B cell (primary cell): ENCODE data around the gene TMEM150A. TPM values are rescaled to one million over a fixed set of nuclear protein-coding genes. Genes with fewer than 3 reads are reported as not detected.

ENCODE experiments used
- ATAC-seq: fragments of 200-7000 bp; cut with Tn5 transposase; one replicate; pipeline ENCODE4 v1.10.0; 2021; ENCODE audit warnings: low read depth, mild to moderate bottlenecking, moderate number of reproducible peaks, moderate library complexity
- CTCF ChIA-PET: fragments of 350-600 bp; sonication (Branson Sonifier 250); formaldehyde crosslinking; loops from one replicate; lab custom pipeline; 2021; ENCODE audit warnings: antibody characterized with exemption, inconsistent platforms; lab: Charles Lee
- POLR2A ChIA-PET: fragments of 350-600 bp; sonication (Branson Sonifier 250); formaldehyde crosslinking; loops from one replicate; lab custom pipeline; 2021; ENCODE audit warnings: antibody characterized with exemption; lab: Charles Lee
- DNase-seq: peaks from one replicate; pipeline ENCODE4 v3.0.0; 2013
- H2AFZ ChIP-seq: 2 replicates; pipeline ENCODE4 v1.6.1; 2012; ENCODE audit warnings: mild to moderate bottlenecking, low read depth, low read length; ENCODE audit not compliant: insufficient read depth, poor library complexity, severe bottlenecking
- H3K27ac ChIP-seq, 2 donors: 1 replicate in 1 of 2; 2 replicates in 1 of 2; pipeline ENCODE4 v1.5.1; 2012 to 2013; ENCODE audit warnings: low read length in 2 of 2, mild to moderate bottlenecking in 2 of 2, moderate library complexity in 1 of 2
- H3K27me3 ChIP-seq, 4 experiments: fragments of 200-600 bp in 1 of 4; sonication (generic) in 1 of 4; replicated peaks in 1 of 4; 1 replicate in 2 of 4; 2 replicates in 2 of 4; pipeline versions ENCODE4 v1.6.1 to v1.7.0; 2013 to 2016; ENCODE audit warnings: low read length in 3 of 4, mild to moderate bottlenecking in 2 of 4, mixed read lengths in 1 of 4, moderate library complexity in 1 of 4; ENCODE audit not compliant: insufficient read depth in 4 of 4, control insufficient read depth in 3 of 4; ENCODE audit errors: control extremely low read depth in 1 of 4
- H3K36me3 ChIP-seq, 2 experiments: replicated peaks in 1 of 2; 1 replicate in 1 of 2; 2 replicates in 1 of 2; pipeline versions ENCODE4 v1.6.1 to v1.7.1; 2013; ENCODE audit warnings: low read length in 1 of 2; ENCODE audit not compliant: insufficient read depth in 2 of 2, control insufficient read depth in 1 of 2; ENCODE audit errors: control extremely low read depth in 1 of 2, extremely low read depth in 1 of 2
- H3K4me1 ChIP-seq, 2 donors: fragments of 200-600 bp in 1 of 2; sonication (generic) in 1 of 2; 1 replicate in 1 of 2; 2 replicates in 1 of 2; pipeline versions ENCODE4 v1.5.1 to v1.6.1; 2013 to 2017; ENCODE audit warnings: low read length in 2 of 2; ENCODE audit not compliant: control insufficient read depth in 2 of 2, insufficient read depth in 2 of 2
- H3K4me2 ChIP-seq: replicated peaks from 2 replicates; pipeline ENCODE3; 2012; ENCODE audit warnings: mild to moderate bottlenecking, low read depth, low read length; ENCODE audit not compliant: poor library complexity, severe bottlenecking
- H3K4me3 ChIP-seq, 5 experiments: fragments of 200-600 bp in 1 of 5; sonication (generic) in 1 of 5; 1 replicate in 3 of 5; 2 replicates in 2 of 5; pipeline versions ENCODE4 v1.5.1 to v1.7.0; 2011 to 2016; ENCODE audit warnings: low read length in 4 of 5, mild to moderate bottlenecking in 4 of 5, low read depth in 2 of 5, control low read depth in 1 of 5, moderate library complexity in 1 of 5; ENCODE audit not compliant: insufficient read depth in 1 of 5; ENCODE audit errors: control extremely low read depth in 1 of 5, extremely low read depth in 1 of 5
- H3K79me2 ChIP-seq: fragments of 200-600 bp; sonication (generic); one replicate; pipeline ENCODE4 v1.6.0; 2016; ENCODE audit warnings: low read length; ENCODE audit not compliant: control insufficient read depth, insufficient read depth
- H3K9ac ChIP-seq: fragments of 200-600 bp; sonication (generic); 2 replicates; pipeline ENCODE4 v1.6.1; 2017; ENCODE audit warnings: mild to moderate bottlenecking, low read length, moderate library complexity
- H3K9me3 ChIP-seq, 3 donors: one replicate each; pipeline versions ENCODE4 v1.6.1 to v1.7.1; 2013; ENCODE audit warnings: low read length in 2 of 3; ENCODE audit not compliant: control insufficient read depth in 2 of 3, insufficient read depth in 1 of 3; ENCODE audit errors: control extremely low read depth in 1 of 3
- H4K20me1 ChIP-seq: 2 replicates; pipeline ENCODE4 v1.6.0; 2012; ENCODE audit warnings: mild to moderate bottlenecking, low read length; ENCODE audit not compliant: insufficient read depth, control insufficient read depth, poor library complexity, severe bottlenecking
- H3K27ac Mint-ChIP-seq: one replicate; pipeline ENCODE4 v1.8.0; 2021; ENCODE audit warnings: mixed read lengths
- H3K27me3 Mint-ChIP-seq: one replicate; pipeline ENCODE4 v1.8.0; 2021; ENCODE audit warnings: mixed read lengths
- H3K4me1 Mint-ChIP-seq: one replicate; pipeline ENCODE4 v1.8.0; 2021; ENCODE audit warnings: mixed read lengths
- H3K4me3 Mint-ChIP-seq: one replicate; pipeline ENCODE4 v1.8.0; 2021; ENCODE audit warnings: mixed read lengths
- H3K9me3 Mint-ChIP-seq: one replicate; pipeline ENCODE4 v1.8.0; 2022; ENCODE audit warnings: mixed read lengths; ENCODE audit not compliant: insufficient read depth
- CTCF ChIP-seq: fragments of 200-600 bp; IDR thresholded peaks from one replicate; pipeline ENCODE4 v1.8.0; 2022; ENCODE audit warnings: antibody characterized with exemption, mild to moderate bottlenecking
- EZH2 ChIP-seq: IDR thresholded peaks from 2 replicates; pipeline ENCODE4 v1.6.1; 2012; ENCODE audit warnings: borderline replicate concordance, low read depth, mild to moderate bottlenecking, moderate library complexity, low read length; ENCODE audit not compliant: insufficient read depth, poor library complexity, severe bottlenecking
- WGBS: methylation state at CpG from one replicate; pipeline ENCODE4 v1.1.5; 2013; ENCODE audit warnings: missing lambda C conversion rate; ENCODE audit not compliant: insufficient coverage; 5-methylcytosine and 5-hydroxymethylcytosine counted together
- intact Hi-C: fragments of 100-400 bp; cut with micrococcal nuclease; formaldehyde crosslinking; loops from one replicate; pipeline ENCODE4 v1.10.0; 2022
- polyA plus RNA-seq: library from polyadenylated mRNA; depleted of rRNA; stranded (reverse); fragments of >200 nt; gene quantifications from 2 replicates; pipeline ENCODE4 v1.2.3, GENCODE V29; 2012
- total RNA-seq, 2 donors: library from RNA; stranded (reverse); fragments of 120-200 nt in 1 of 2; gene quantifications; 1 replicate in 1 of 2; 2 replicates in 1 of 2; pipeline versions ENCODE4 v1.2.3 to v1.2.4, GENCODE V29; 2013 to 2022

Gene TMEM150A
- total and polyA plus RNA-seq, 2 donors (not counting 1 experiment from before 2014, with no cell fraction given): 23.0 to 26.4 TPM

DNA sequence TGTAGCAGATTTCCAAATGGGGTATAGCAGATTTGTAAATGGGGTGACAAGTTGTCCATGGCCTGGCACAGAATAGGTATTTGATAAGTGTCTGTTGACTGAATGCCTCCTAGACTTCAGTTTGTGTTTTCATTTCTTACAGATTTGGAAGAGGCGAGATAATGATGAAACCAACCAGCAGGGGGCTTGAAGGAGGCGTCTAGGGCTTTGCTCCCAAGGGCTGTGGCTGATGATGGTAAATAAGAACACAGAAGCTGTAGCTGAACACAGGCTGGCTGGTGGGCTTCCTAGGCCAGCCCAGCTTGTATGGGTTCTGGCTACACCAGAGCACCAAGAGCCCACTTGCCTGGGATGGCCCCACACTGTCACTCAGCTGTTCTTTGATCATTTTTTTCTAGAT lies 46.1 kb upstream of the TMEM150A start:
- H3K4me1 Mint-ChIP-seq: peaks cover 22% of the 10 kb centered on the region
- Histone ChIP-seq H3K4me2 (peak overlapping the region; percentile 7), H3K4me3 (no peak overlapping the region), H3K4me1 (peaks cover 18 to 26% of the 10 kb centered on the region in 2 donors), H4K20me1 (peaks cover 29% of the 10 kb centered on the region), H3K9ac (no peak overlapping the region), H3K9me3 (no peaks in the 10 kb centered on the region), H3K27me3 (no peaks in the 10 kb centered on the region), H3K27ac (peak overlapping the region in 1 of 2 donors; percentile 1), H2AFZ (no peak overlapping the region), H3K79me2 (no peaks in the 10 kb centered on the region), H3K36me3 (peaks cover 5 to 86% of the 10 kb centered on the region in 2 experiments)
- DNase-seq (peak; percentile 52), ATAC-seq (peak; percentile 35)
- H3K27ac Mint-ChIP-seq: no peak overlapping the region
- CTCF ChIA-PET: interaction anchor here (1.0 to 3.0 kb wide), 6 partner anchors 12 to 229 kb away, joined by 3 to 28 read pairs (median 4); no protein-coding TSS in a partner anchor
- H3K27me3 Mint-ChIP-seq: no peaks in the 10 kb centered on the region
- H3K4me3 Mint-ChIP-seq: peak overlapping the region; percentile 2
- no peaks in the 10 kb centered on the region for H3K9me3 Mint-ChIP-seq
- intact Hi-C loops: loop anchor here (1.0 kb wide), 1 partner anchor 11 kb away; no protein-coding TSS in a partner anchor
- WGBS: 64% methylated on average over 2 of the region's 2 CpGs
- no peak for TF ChIP-seq EZH2
- TF ChIP-seq CTCF: peak; percentile 69
- POLR2A ChIA-PET: no interaction called here

GRCh38 chr2:85647823-85648526 lies 45.5 kb upstream of the TMEM150A start:
- ATAC-seq (peak; percentile 96), DNase-seq (peak; percentile 76)
- no peak overlapping the region for H3K9ac ChIP-seq
- intact Hi-C loops: loop anchor here (1.0 to 2.0 kb wide), 2 partner anchors 11 to 31 kb away; partner anchors contain the start of gene USP39
- H3K4me1 ChIP-seq: peaks cover 18 to 26% of the 10 kb centered on the region in 2 donors
- no peaks in the 10 kb centered on the region for H3K79me2 ChIP-seq
- POLR2A ChIA-PET: interaction anchor here (0.6 kb wide), 1 partner anchor 22 kb away, joined by 3 read pairs; no protein-coding TSS in a partner anchor
- H4K20me1 ChIP-seq: peaks cover 29% of the 10 kb centered on the region
- H3K9me3 ChIP-seq: no peaks in the 10 kb centered on the region
- Mint-ChIP-seq H3K27ac (peak overlapping the region; percentile 72), H3K4me1 (peaks cover 22% of the 10 kb centered on the region), H3K4me3 (peak overlapping the region; percentile 6), H3K27me3 (no peaks in the 10 kb centered on the region), H3K9me3 (no peaks in the 10 kb centered on the region)
- no peak overlapping the region for H2AFZ ChIP-seq
- H3K27me3 ChIP-seq: no peaks in the 10 kb centered on the region
- H3K4me3 ChIP-seq: no peak overlapping the region
- peak overlapping the region; percentile 7 for H3K4me2 ChIP-seq
- WGBS: 27% methylated on average over 8 of the region's 10 CpGs
- CTCF ChIA-PET: interaction anchor here (1.0 to 3.0 kb wide), 6 partner anchors 9 to 228 kb away, joined by 3 to 28 read pairs (median 4); no protein-coding TSS in a partner anchor
- peaks cover 5 to 88% of the 10 kb centered on the region in 2 experiments for H3K36me3 ChIP-seq
- H3K27ac ChIP-seq: peak overlapping the region in 1 of 2 donors; percentile 1
- TF ChIP-seq CTCF: no peak
- no peak for TF ChIP-seq EZH2
